Measurements from ENCODE around the gene RAX2. TPM values are rescaled to one million over a fixed set of nuclear protein-coding genes. Genes with fewer than 3 reads are reported as not detected.
"Not testable (repeated sequence)": the region's sequence is repeated elsewhere in the genome, so short reads cannot be mapped to it uniquely, and the experiment has no call there.

RAX2 gene
- not detected for total RNA-seq

- Histone ChIP-seq H3K4me3 (ENCODE audit: low read length in 3 of 3) (no peak within 1 kb of the TSS), H3K27ac (ENCODE audit: low read depth, low read length) (no peak within 1 kb of the TSS), H3K9me3 (ENCODE audit: control insufficient read depth in 3 of 3, low read length in 3 of 3) (no peaks in the 10 kb centered on the region), H3K27me3 (ENCODE audit: control insufficient read depth in 3 of 3, insufficient read depth in 3 of 3, low read length in 3 of 3) (peaks cover 6 to 13% (median 11%) of the 10 kb centered on the region in 3 donors), H3K36me3 (ENCODE audit: control insufficient read depth in 3 of 3, insufficient read depth in 3 of 3, low read length in 3 of 3) (peaks cover 9 to 10% (median 9%) of the 10 kb centered on the region in 3 donors), H3K9ac (ENCODE audit: low read depth in 1 of 3, low read length in 3 of 3) (no peak within 1 kb of the TSS), H3K4me1 (ENCODE audit: control insufficient read depth in 3 of 3, insufficient read depth in 3 of 3, low read length in 3 of 3) (no peaks in the 10 kb centered on the region)
Measured at GRCh38 chr19:3771906-3772455, at the start of gene RAX2. RAX2 (minus strand) TSS chr19:3772228; CDS start chr19:3771742, 486 bp downstream.

- H3K9me3 ChIP-seq (ENCODE audit: control insufficient read depth in 3 of 3, low read length in 3 of 3), result no peaks in the 10 kb centered on the region
- H3K9ac ChIP-seq (ENCODE audit: low read depth in 1 of 3, low read length in 3 of 3), result no peak overlapping the region
- no peak overlapping the region for H3K4me3 ChIP-seq (ENCODE audit: low read length in 3 of 3)
- H3K27me3 ChIP-seq (ENCODE audit: control insufficient read depth in 3 of 3, insufficient read depth in 3 of 3, low read length in 3 of 3), result peaks cover 17 to 46% (median 43%) of the 10 kb centered on the region in 3 donors
- no peak overlapping the region for H3K27ac ChIP-seq (ENCODE audit: low read depth, low read length)
- peaks cover 0 to 2% (median 0%) of the 10 kb centered on the region in 3 donors for H3K4me1 ChIP-seq (ENCODE audit: control insufficient read depth in 3 of 3, insufficient read depth in 3 of 3, low read length in 3 of 3)
- H3K36me3 ChIP-seq (ENCODE audit: control insufficient read depth in 3 of 3, insufficient read depth in 3 of 3, low read length in 3 of 3), result no peaks in the 10 kb centered on the region
Measured at GRCh38 chr19:3821156-3821555, 49.1 kb upstream of the RAX2 start.

GRCh38 chr19:3819989-3820388, 48.0 kb upstream of the RAX2 start:
- Histone ChIP-seq H3K9ac (ENCODE audit: low read depth in 1 of 3, low read length in 3 of 3) (no peak overlapping the region), H3K9me3 (ENCODE audit: control insufficient read depth in 3 of 3, low read length in 3 of 3) (no peaks in the 10 kb centered on the region), H3K4me1 (ENCODE audit: control insufficient read depth in 3 of 3, insufficient read depth in 3 of 3, low read length in 3 of 3) (peaks cover 0 to 2% (median 0%) of the 10 kb centered on the region in 3 donors), H3K27me3 (ENCODE audit: control insufficient read depth in 3 of 3, insufficient read depth in 3 of 3, low read length in 3 of 3) (peaks cover 9 to 36% (median 35%) of the 10 kb centered on the region in 3 donors), H3K27ac (ENCODE audit: low read depth, low read length) (no peak overlapping the region), H3K4me3 (ENCODE audit: low read length in 3 of 3) (no peak overlapping the region), H3K36me3 (ENCODE audit: control insufficient read depth in 3 of 3, insufficient read depth in 3 of 3, low read length in 3 of 3) (no peaks in the 10 kb centered on the region)

- Histone ChIP-seq H3K27ac (ENCODE audit: low read depth, low read length) (no peak overlapping the region), H3K9ac (ENCODE audit: low read depth in 1 of 3, low read length in 3 of 3) (no peak overlapping the region), H3K9me3 (ENCODE audit: control insufficient read depth in 3 of 3, low read length in 3 of 3) (no peaks in the 10 kb centered on the region), H3K4me1 (ENCODE audit: control insufficient read depth in 3 of 3, insufficient read depth in 3 of 3, low read length in 3 of 3) (peaks cover 0 to 2% (median 0%) of the 10 kb centered on the region in 3 donors), H3K27me3 (ENCODE audit: control insufficient read depth in 3 of 3, insufficient read depth in 3 of 3, low read length in 3 of 3) (peaks cover 4 to 31% (median 28%) of the 10 kb centered on the region in 3 donors), H3K36me3 (ENCODE audit: control insufficient read depth in 3 of 3, insufficient read depth in 3 of 3, low read length in 3 of 3) (no peaks in the 10 kb centered on the region), H3K4me3 (ENCODE audit: low read length in 3 of 3) (no peak overlapping the region)
Measured at GRCh38 chr19:3818918-3819317, 46.9 kb upstream of the RAX2 start.

GRCh38 chr19:3818466-3818865, 46.4 kb upstream of the RAX2 start:
- no peak overlapping the region for H3K4me3 ChIP-seq (ENCODE audit: low read length in 3 of 3)
- peaks cover 3 to 32% (median 27%) of the 10 kb centered on the region in 3 donors for H3K27me3 ChIP-seq (ENCODE audit: control insufficient read depth in 3 of 3, insufficient read depth in 3 of 3, low read length in 3 of 3)
- no peak overlapping the region for H3K27ac ChIP-seq (ENCODE audit: low read depth, low read length)
- H3K9me3 ChIP-seq (ENCODE audit: control insufficient read depth in 3 of 3, low read length in 3 of 3), result no peaks in the 10 kb centered on the region
- peaks cover 0 to 2% (median 0%) of the 10 kb centered on the region in 3 donors for H3K4me1 ChIP-seq (ENCODE audit: control insufficient read depth in 3 of 3, insufficient read depth in 3 of 3, low read length in 3 of 3)
- H3K9ac ChIP-seq (ENCODE audit: low read depth in 1 of 3, low read length in 3 of 3), result no peak overlapping the region
- no peaks in the 10 kb centered on the region for H3K36me3 ChIP-seq (ENCODE audit: control insufficient read depth in 3 of 3, insufficient read depth in 3 of 3, low read length in 3 of 3)

GRCh38 chr19:3817761-3818160, 45.7 kb upstream of the RAX2 start:
- Histone ChIP-seq H3K27ac (ENCODE audit: low read depth, low read length) (no peak overlapping the region), H3K4me1 (ENCODE audit: control insufficient read depth in 3 of 3, insufficient read depth in 3 of 3, low read length in 3 of 3) (peaks cover 0 to 6% (median 0%) of the 10 kb centered on the region in 3 donors), H3K36me3 (ENCODE audit: control insufficient read depth in 3 of 3, insufficient read depth in 3 of 3, low read length in 3 of 3) (no peaks in the 10 kb centered on the region), H3K9me3 (ENCODE audit: control insufficient read depth in 3 of 3, low read length in 3 of 3) (no peaks in the 10 kb centered on the region), H3K4me3 (ENCODE audit: low read length in 3 of 3) (no peak overlapping the region), H3K9ac (ENCODE audit: low read depth in 1 of 3, low read length in 3 of 3) (no peak overlapping the region), H3K27me3 (ENCODE audit: control insufficient read depth in 3 of 3, insufficient read depth in 3 of 3, low read length in 3 of 3) (peaks cover 0 to 28% (median 23%) of the 10 kb centered on the region in 3 donors)

DNA sequence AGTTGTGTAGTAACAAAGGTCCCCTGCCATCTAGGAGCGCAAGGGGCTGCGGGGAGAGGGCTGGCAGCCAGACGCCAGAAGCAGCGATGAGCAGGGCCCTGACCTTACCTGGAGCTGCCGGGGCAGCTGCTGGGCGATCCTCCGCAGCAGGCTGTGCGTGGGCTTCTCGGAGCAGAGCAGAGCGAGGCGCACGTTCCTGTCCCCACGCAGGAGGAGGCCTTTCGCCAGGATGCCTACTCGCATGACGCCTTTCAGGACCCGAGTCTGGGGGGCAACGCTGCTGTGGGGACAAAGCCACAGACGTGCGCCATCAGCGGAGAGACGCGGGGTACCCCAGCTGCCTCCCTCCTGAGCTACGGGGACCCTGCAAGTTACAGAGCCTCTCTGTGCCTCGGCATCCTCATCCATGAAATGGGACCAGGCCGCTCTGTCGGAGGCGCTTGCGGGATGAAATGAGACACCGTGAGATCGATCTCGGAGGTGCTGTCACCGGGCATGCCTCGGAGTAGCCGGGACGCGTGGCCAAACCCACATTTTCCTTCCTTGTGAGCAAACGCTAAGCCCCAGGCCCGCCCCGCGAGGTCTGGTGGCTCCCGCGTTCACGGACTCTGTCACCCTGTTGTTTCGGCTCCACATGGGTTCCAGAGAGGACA, 44.7 kb upstream of the RAX2 start:
- Histone ChIP-seq H3K36me3 (ENCODE audit: control insufficient read depth in 3 of 3, insufficient read depth in 3 of 3, low read length in 3 of 3) (no peaks in the 10 kb centered on the region), H3K4me1 (ENCODE audit: control insufficient read depth in 3 of 3, insufficient read depth in 3 of 3, low read length in 3 of 3) (peaks cover 0 to 3% (median 0%) of the 10 kb centered on the region in 3 donors), H3K4me3 (ENCODE audit: low read length in 3 of 3) (no peak overlapping the region), H3K9ac (ENCODE audit: low read depth in 1 of 3, low read length in 3 of 3) (no peak overlapping the region), H3K27ac (ENCODE audit: low read depth, low read length) (no peak overlapping the region), H3K9me3 (ENCODE audit: control insufficient read depth in 3 of 3, low read length in 3 of 3) (no peaks in the 10 kb centered on the region), H3K27me3 (ENCODE audit: control insufficient read depth in 3 of 3, insufficient read depth in 3 of 3, low read length in 3 of 3) (peaks cover 0 to 26% (median 17%) of the 10 kb centered on the region in 3 donors)

GRCh38 chr19:3816148-3816547, 44.1 kb upstream of the RAX2 start:
- H3K9me3 ChIP-seq (ENCODE audit: control insufficient read depth in 3 of 3, low read length in 3 of 3); H3K4me1 ChIP-seq (ENCODE audit: control insufficient read depth in 3 of 3, insufficient read depth in 3 of 3, low read length in 3 of 3); H3K9ac ChIP-seq (ENCODE audit: low read depth in 1 of 3, low read length in 3 of 3); H3K4me3 ChIP-seq (ENCODE audit: low read length in 3 of 3); H3K36me3 ChIP-seq (ENCODE audit: control insufficient read depth in 3 of 3, insufficient read depth in 3 of 3, low read length in 3 of 3); H3K27ac ChIP-seq (ENCODE audit: low read depth, low read length): not testable (repeated sequence)
- H3K27me3 ChIP-seq (ENCODE audit: control insufficient read depth in 3 of 3, insufficient read depth in 3 of 3, low read length in 3 of 3), result peaks cover 0 to 27% (median 17%) of the 10 kb centered on the region in 3 donors

- Histone ChIP-seq H3K36me3 (ENCODE audit: control insufficient read depth in 3 of 3, insufficient read depth in 3 of 3, low read length in 3 of 3) (no peaks in the 10 kb centered on the region), H3K4me1 (ENCODE audit: control insufficient read depth in 3 of 3, insufficient read depth in 3 of 3, low read length in 3 of 3) (peaks cover 0 to 3% (median 0%) of the 10 kb centered on the region in 3 donors), H3K27me3 (ENCODE audit: control insufficient read depth in 3 of 3, insufficient read depth in 3 of 3, low read length in 3 of 3) (peaks cover 7 to 34% (median 23%) of the 10 kb centered on the region in 3 donors), H3K9me3 (ENCODE audit: control insufficient read depth in 3 of 3, low read length in 3 of 3) (no peaks in the 10 kb centered on the region), H3K9ac (ENCODE audit: low read depth in 1 of 3, low read length in 3 of 3) (no peak overlapping the region), H3K4me3 (ENCODE audit: low read length in 3 of 3) (no peak overlapping the region), H3K27ac (ENCODE audit: low read depth, low read length) (no peak overlapping the region)
Measured at GRCh38 chr19:3814648-3815047, 42.6 kb upstream of the RAX2 start.
